ENCODE results near the gene MVB12A.

DNA sequence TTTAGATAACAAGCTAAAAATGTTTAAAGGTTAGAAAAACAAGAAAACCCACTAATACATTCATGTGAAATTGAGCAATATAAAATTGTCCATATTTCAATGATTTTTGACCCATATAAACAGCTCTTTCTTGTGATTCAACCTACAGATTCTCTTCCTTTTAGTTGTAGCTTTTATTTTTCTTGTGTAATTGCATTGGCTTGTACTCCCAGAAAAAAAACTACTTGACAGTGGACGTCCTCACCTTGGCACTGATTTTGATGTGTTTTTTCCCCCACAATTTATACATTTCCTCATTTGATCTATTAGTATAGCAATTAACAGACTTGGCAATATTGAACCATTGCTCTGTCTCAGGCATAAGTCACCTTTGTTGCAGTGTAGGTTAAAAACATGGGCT, 30.6 kb upstream of the MVB12A start:
- TF ChIP-seq EZH2 (IDR thresholded peaks at IDR 0.05; ENCODE audit: insufficient read depth, poor library complexity, severe bottlenecking) (no peak), EZH2phosphoT487 (IDR thresholded peaks at IDR 0.05; ENCODE audit: insufficient read depth, low read depth) (no peak)

Measured in GM23248 (cell line).